H1 (cell line): Measurements from ENCODE around the gene HSFX4. TPM values are rescaled to one million over a fixed set of nuclear protein-coding genes. Genes with fewer than 3 reads are reported as not detected.
"Not testable (repeated sequence)": the region's sequence is repeated elsewhere in the genome, so short reads cannot be mapped to it uniquely, and the experiment has no call there.

Source experiments
- CTCF ChIA-PET: fragments of 300-600 bp; sonication (Branson Sonifier 250); formaldehyde crosslinking; loops from one replicate; lab custom pipeline; 2021; ENCODE audit not compliant: partially characterized antibody; lab: Charles Lee
- POLR2A ChIA-PET: fragments of 300-600 bp; sonication (Branson Sonifier 250); formaldehyde crosslinking; loops from one replicate; lab custom pipeline; 2021; ENCODE audit warnings: inconsistent platforms; ENCODE audit not compliant: partially characterized antibody; lab: Charles Lee
- DNase-seq, 2 experiments: peaks; one replicate each; pipeline versions ENCODE4 v3.0.0 to v3.0.0-alpha.2; 2010 to 2022; ENCODE audit warnings: low spot score in 2 of 2, low read depth in 1 of 2, mixed read lengths in 1 of 2
- FAIRE-seq: peaks from 2 replicates; lab custom pipeline; 2011; peaks lifted over from hg19 to GRCh38; lab: Jason Lieb, UNC
- H2AFZ ChIP-seq: 2 replicates; pipeline ENCODE4 v1.8.1; 2012; ENCODE audit warnings: low read length, inconsistent platforms
- H2AK5ac ChIP-seq: 2 replicates; pipeline ENCODE4 v1.6.1; 2013; ENCODE audit warnings: low read depth, low read length
- H2BK120ac ChIP-seq: replicated peaks from 2 replicates; pipeline ENCODE3; 2013; ENCODE audit warnings: low read depth, low read length, inconsistent platforms
- H2BK12ac ChIP-seq: 2 replicates; pipeline ENCODE4 v1.6.1; 2013; ENCODE audit warnings: low read depth, low read length
- H2BK15ac ChIP-seq: 2 replicates; pipeline ENCODE4 v1.6.1; 2013; ENCODE audit warnings: low read length
- H2BK20ac ChIP-seq: 2 replicates; pipeline ENCODE4 v1.6.1; 2013; ENCODE audit warnings: low read length
- H2BK5ac ChIP-seq: 2 replicates; pipeline ENCODE4 v1.6.1; 2013; ENCODE audit warnings: low read depth, low read length
- H3K14ac ChIP-seq: 2 replicates; pipeline ENCODE4 v1.6.1; 2013; ENCODE audit warnings: inconsistent platforms; ENCODE audit not compliant: insufficient read length
- H3K18ac ChIP-seq: 2 replicates; pipeline ENCODE4 v1.6.1; 2013; ENCODE audit warnings: low read length; ENCODE audit errors: extremely low read depth
- H3K23ac ChIP-seq: 2 replicates; pipeline ENCODE4 v1.6.1; 2013; ENCODE audit warnings: inconsistent platforms; ENCODE audit not compliant: insufficient read length
- H3K23me2 ChIP-seq: 2 replicates; pipeline ENCODE4 v1.6.1; 2013; ENCODE audit warnings: low read depth, low read length
- H3K27ac ChIP-seq: 2 replicates; pipeline ENCODE4 v1.6.1; 2011; ENCODE audit warnings: low read depth, low read length, inconsistent platforms
- H3K27me3 ChIP-seq, 4 experiments: replicated peaks in 1 of 4; 1 replicate in 1 of 4; 2 replicates in 3 of 4; pipeline versions ENCODE4 v1.6.1 to v1.8.1; 2011 to 2013; ENCODE audit warnings: low read length in 3 of 4, mild to moderate bottlenecking in 3 of 4, inconsistent platforms in 2 of 4, mixed read lengths in 2 of 4, moderate library complexity in 1 of 4; ENCODE audit not compliant: control insufficient read depth in 3 of 4, insufficient read depth in 3 of 4; ENCODE audit errors: extremely low read depth in 1 of 4
- H3K36me3 ChIP-seq, 4 experiments: 2 replicates each; pipeline versions ENCODE4 v1.6.1 to v1.8.1; 2011 to 2013; ENCODE audit warnings: mild to moderate bottlenecking in 4 of 4, low read length in 3 of 4, moderate library complexity in 2 of 4, control low read depth in 1 of 4, inconsistent platforms in 1 of 4; ENCODE audit not compliant: insufficient read depth in 4 of 4, control insufficient read depth in 2 of 4
- H3K4ac ChIP-seq: replicated peaks from 2 replicates; pipeline ENCODE3; 2013; ENCODE audit warnings: low read length, low read depth, mixed read lengths, inconsistent platforms; ENCODE audit not compliant: insufficient read length
- H3K4me1 ChIP-seq, 4 experiments: replicated peaks in 1 of 4; 1 replicate in 1 of 4; 2 replicates in 3 of 4; pipeline versions ENCODE4 v1.6.1 to v1.8.1; 2011 to 2013; ENCODE audit warnings: low read length in 3 of 4, inconsistent platforms in 2 of 4, mixed read lengths in 1 of 4; ENCODE audit not compliant: insufficient read depth in 4 of 4, control insufficient read depth in 3 of 4
- H3K4me2 ChIP-seq, 2 experiments: 2 replicates each; pipeline versions ENCODE4 v1.6.1 to v1.8.1; 2011 to 2013; ENCODE audit warnings: low read depth in 2 of 2, low read length in 2 of 2, control low read depth in 1 of 2, inconsistent platforms in 1 of 2, mild to moderate bottlenecking in 1 of 2; ENCODE audit not compliant: insufficient read depth in 1 of 2
- H3K4me3 ChIP-seq, 4 experiments: fragments of 200-600, 300-600 bp in 1 of 4; sonication (generic), shearing (Covaris generic), sonication (Bioruptor Twin) in 1 of 4; 2 replicates each; pipeline versions ENCODE4 v1.5.1 to v1.8.1; 2011 to 2016; ENCODE audit warnings: low read length in 4 of 4, low read depth in 3 of 4, control low read depth in 2 of 4, inconsistent platforms in 2 of 4, mild to moderate bottlenecking in 2 of 4, mixed read lengths in 1 of 4, moderate library complexity in 1 of 4; ENCODE audit not compliant: insufficient read depth in 2 of 4; ENCODE audit errors: extremely low read depth in 1 of 4
- H3K56ac ChIP-seq: replicated peaks from 2 replicates; pipeline ENCODE3; 2013; ENCODE audit warnings: low read depth, mild to moderate bottlenecking, mixed read lengths, low read length, inconsistent platforms; ENCODE audit not compliant: insufficient read length
- H3K79me1 ChIP-seq: 2 replicates; pipeline ENCODE4 v1.6.1; 2013; ENCODE audit warnings: low read depth, low read length, control low read depth
- H3K79me2 ChIP-seq, 2 experiments: 2 replicates each; pipeline versions ENCODE4 v1.6.1 to v1.8.1; 2012 to 2013; ENCODE audit warnings: low read length in 2 of 2, mild to moderate bottlenecking in 2 of 2, inconsistent platforms in 1 of 2; ENCODE audit not compliant: insufficient read depth in 2 of 2, control insufficient read depth in 1 of 2
- H3K9ac ChIP-seq, 4 experiments: replicated peaks in 1 of 4; 1 replicate in 1 of 4; 2 replicates in 3 of 4; pipeline versions ENCODE4 v1.6.1 to v1.8.1; 2011 to 2013; ENCODE audit warnings: low read depth in 3 of 4, low read length in 3 of 4, control low read depth in 2 of 4, mild to moderate bottlenecking in 2 of 4, moderate library complexity in 2 of 4, inconsistent platforms in 1 of 4; ENCODE audit errors: extremely low read depth in 1 of 4
- H3K9me3 ChIP-seq, 2 experiments: 2 replicates each; pipeline versions ENCODE4 v1.6.1 to v1.8.1; 2012 to 2013; ENCODE audit warnings: mild to moderate bottlenecking in 2 of 2, moderate library complexity in 2 of 2, control low read depth in 1 of 2, inconsistent platforms in 1 of 2, low read depth in 1 of 2, low read length in 1 of 2, mixed read lengths in 1 of 2; ENCODE audit not compliant: insufficient read depth in 2 of 2
- H4K20me1 ChIP-seq, 2 experiments: replicated peaks in 1 of 2; 2 replicates each; pipeline versions ENCODE3 to v1.8.1; 2011 to 2013; ENCODE audit warnings: inconsistent platforms in 2 of 2, low read length in 2 of 2, mild to moderate bottlenecking in 1 of 2; ENCODE audit not compliant: insufficient read depth in 2 of 2, control insufficient read depth in 1 of 2
- H4K5ac ChIP-seq: 2 replicates; pipeline ENCODE4 v1.6.1; 2013; ENCODE audit warnings: low read length, low read depth, mixed read lengths, inconsistent platforms; ENCODE audit not compliant: insufficient read length
- H4K8ac ChIP-seq: 2 replicates; pipeline ENCODE4 v1.8.0; 2013; ENCODE audit warnings: mild to moderate bottlenecking, moderate library complexity, low read length, inconsistent platforms; ENCODE audit not compliant: insufficient read depth; ENCODE audit errors: extremely low read depth
- H4K91ac ChIP-seq: replicated peaks from 2 replicates; pipeline ENCODE3; 2013; ENCODE audit warnings: low read length, mixed read lengths, inconsistent platforms; ENCODE audit not compliant: insufficient read length
- WGBS, 2 experiments: shearing (Covaris generic) in 1 of 2; methylation state at CpG; one replicate each; pipeline versions ENCODE4 v1.1.6 to v1.1.7; 2013 to 2015; ENCODE audit warnings: low lambda C conversion rate in 2 of 2, mixed read lengths in 2 of 2, inconsistent platforms in 1 of 2, low coverage in 1 of 2, missing lambda C conversion rate in 1 of 2; ENCODE audit not compliant: insufficient replicate concordance in 2 of 2, insufficient coverage in 1 of 2, insufficient read length in 1 of 2; ENCODE audit errors: extremely low coverage in 1 of 2, missing lambda C conversion rate in 1 of 2; 5-methylcytosine and 5-hydroxymethylcytosine counted together
- long read RNA-seq, 2 experiments: library from RNA in 1 of 2; library from capped mRNA in 1 of 2; stranded (forward); transcript quantifications; one replicate each; pipeline ENCODE4 v2.0.0, GENCODE V29; 2021; ENCODE audit warnings: inconsistent platforms in 1 of 2
- polyA minus RNA-seq, 3 experiments: library from RNA; depleted of rRNA, polyadenylated mRNA; stranded (reverse); fragments of >200 nt; gene quantifications; 1 replicate in 2 of 3; 2 replicates in 1 of 3; pipeline ENCODE4 v1.2.3, GENCODE V29; 2011
- polyA plus RNA-seq, 7 experiments: library from polyadenylated mRNA; depleted of rRNA in 3 of 7; stranded (reverse) in 5 of 7; unstranded in 2 of 7; fragments of >200 nt in 5 of 7; fragments of 200-250 nt in 2 of 7; gene quantifications; 1 replicate in 5 of 7; 2 replicates in 1 of 7; 4 replicates in 1 of 7; pipeline versions ENCODE4 v1.2.1 to v1.2.3, GENCODE V29; 2011 to 2013; ENCODE audit warnings: missing spikeins in 2 of 7, mixed read lengths in 2 of 7
- total RNA-seq: library from RNA; stranded (reverse); fragmentation: NEBNext Ultra II Directional; extraction: Animal tissue kit (Norgen Biotek cat#: 25700); gene quantifications from 2 replicates; pipeline ENCODE4 v1.2.1, GENCODE V29; 2021

The HSFX4 gene
- total RNA-seq (not detected in 2 replicates), polyA plus RNA-seq (2011; rRNA removed) (not detected in 2 replicates), polyA minus RNA-seq (2011; rRNA and poly(A)+ RNA removed) (not detected in 2 replicates)
- polyA plus RNA-seq (2011; cell fraction: cytosol; rRNA removed): not detected
- polyA plus RNA-seq (2011; cell fraction: nucleus; rRNA removed): not detected
- 0.20 TPM in 1 of 4 replicates, not detected in the others for polyA plus RNA-seq (2012, experiment 1 of 2)
- polyA plus RNA-seq (2012, experiment 2 of 2): not detected
- not detected for polyA plus RNA-seq (2013, experiment 1 of 2)
- not detected for polyA plus RNA-seq (2013, experiment 2 of 2)
- polyA minus RNA-seq (2011; cell fraction: cytosol; rRNA and poly(A)+ RNA removed): not detected
- not detected for polyA minus RNA-seq (2011; cell fraction: nucleus; rRNA and poly(A)+ RNA removed)
- long read RNA-seq, experiment 1: 0 reads
- long read RNA-seq, experiment 2: 0 reads

- H3K4me2 ChIP-seq, H4K5ac ChIP-seq, H3K79me1 ChIP-seq, H4K20me1 ChIP-seq, H2BK15ac ChIP-seq, H3K4me3 ChIP-seq, H3K9me3 ChIP-seq, H3K4ac ChIP-seq, H3K14ac ChIP-seq, H3K27me3 ChIP-seq, H3K23me2 ChIP-seq, H3K27ac ChIP-seq, H2BK12ac ChIP-seq, H2AK5ac ChIP-seq, H4K91ac ChIP-seq, H3K9ac ChIP-seq, H3K23ac ChIP-seq, H4K8ac ChIP-seq, CTCF ChIA-PET, DNase-seq, H3K79me2 ChIP-seq, H3K36me3 ChIP-seq, H2BK20ac ChIP-seq, POLR2A ChIA-PET, H3K18ac ChIP-seq, H2BK120ac ChIP-seq, H2AFZ ChIP-seq, H2BK5ac ChIP-seq, FAIRE-seq, H3K56ac ChIP-seq, H3K4me1 ChIP-seq: not testable (repeated sequence)
- WGBS, 2 experiments: no CpG with 5 or more reads among the region's 7 CpGs
These were observed at the start of gene HSFX4 for GRCh38 chrX:149929400-149929799. Gene HSFX4 (plus strand): TSS chrX:149929573. CDS start chrX:149929645, 72 bp downstream.
